Measurements from ENCODE around the gene JPT2. TPM values are rescaled to one million over a fixed set of nuclear protein-coding genes. Genes with fewer than 3 reads are reported as not detected.

Gene JPT2
- total RNA-seq, 6 experiments from 2014 or later, result 71.7 to 92.9 (median 80.8) TPM

DNA sequence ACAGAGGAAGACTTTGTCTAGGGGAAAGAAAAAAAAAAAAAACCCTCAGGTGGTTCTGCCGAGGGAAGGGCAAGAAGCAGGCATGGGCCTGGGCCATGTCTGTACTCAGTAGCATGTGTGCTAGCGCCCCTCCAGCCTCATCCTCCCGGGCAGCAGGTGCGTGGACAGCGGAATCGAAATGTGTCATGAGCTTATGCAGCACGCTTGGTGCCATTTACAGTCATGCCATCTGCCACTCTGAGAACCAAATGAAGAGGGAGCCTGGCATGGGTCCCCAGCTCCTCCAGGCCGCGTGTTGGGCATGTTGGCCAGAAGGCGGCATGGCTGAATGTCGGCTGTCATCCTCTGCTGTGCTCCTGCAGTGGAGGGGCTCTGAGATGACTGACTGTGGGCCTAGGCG, 34.6 kb upstream of the JPT2 start:
- H3K36me3 Mint-ChIP-seq (ENCODE audit: low read depth), result peaks cover 48% of the 10 kb centered on the region
- H3K9me3 Mint-ChIP-seq, result no peaks in the 10 kb centered on the region
- no peak for DNase-seq
- H3K4me1 Mint-ChIP-seq (ENCODE audit: low read depth), result peaks cover 18% of the 10 kb centered on the region
- H3K27me3 Mint-ChIP-seq (ENCODE audit: insufficient read depth), result peaks cover 4% of the 10 kb centered on the region; the same call in 1 of the 2 replicates
- no peak overlapping the region for H3K27ac Mint-ChIP-seq
- no peak for TF ChIP-seq CTCF (IDR thresholded peaks at IDR 0.05)
- no peak overlapping the region for H3K4me3 Mint-ChIP-seq

- peaks cover 10% of the 10 kb centered on the region for H3K27me3 Mint-ChIP-seq (ENCODE audit: insufficient read depth)
- TF ChIP-seq CTCF (IDR thresholded peaks at IDR 0.05), result no peak
- peak overlapping the region; percentile 22; the same call in 1 of the 2 replicates for H3K4me3 Mint-ChIP-seq
- H3K36me3 Mint-ChIP-seq (ENCODE audit: low read depth), result peaks cover 43% of the 10 kb centered on the region
- peak; percentile 44 for DNase-seq
- H3K9me3 Mint-ChIP-seq, result peaks cover 5% of the 10 kb centered on the region
- H3K4me1 Mint-ChIP-seq (ENCODE audit: low read depth), result peaks cover 18% of the 10 kb centered on the region
- peak overlapping the region; percentile 5 for H3K27ac Mint-ChIP-seq
Observed at GRCh38 chr16:1645914-1646525, 32.1 kb upstream of the JPT2 start.

DNA sequence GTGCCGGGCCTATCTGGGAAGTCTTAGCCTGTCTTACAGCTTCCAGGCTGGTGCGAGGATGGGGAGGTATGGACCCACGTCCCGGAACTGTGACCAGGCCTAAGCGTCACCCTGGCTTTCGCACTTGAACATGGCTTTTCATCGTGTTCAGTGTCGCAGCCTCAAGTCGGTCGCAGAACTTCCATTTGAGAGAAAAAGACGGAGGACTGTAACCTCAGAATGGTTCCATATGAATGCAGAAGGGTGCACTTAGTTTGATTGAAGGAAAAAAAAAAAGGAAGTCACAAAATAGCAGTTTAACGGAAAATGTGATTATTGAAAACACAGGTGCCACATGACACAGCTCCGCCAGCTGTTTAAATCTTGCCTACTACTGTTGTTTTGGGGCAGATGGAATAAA, 30.2 kb upstream of the JPT2 start:
- DNase-seq, result no peak
- Mint-ChIP-seq H3K27me3 (ENCODE audit: insufficient read depth) (peaks cover 17% of the 10 kb centered on the region), H3K4me3 (no peak overlapping the region), H3K4me1 (ENCODE audit: low read depth) (peaks cover 18% of the 10 kb centered on the region), H3K27ac (no peak overlapping the region), H3K9me3 (peaks cover 14% of the 10 kb centered on the region), H3K36me3 (ENCODE audit: low read depth) (peaks cover 47% of the 10 kb centered on the region)
- TF ChIP-seq CTCF (IDR thresholded peaks at IDR 0.05), result no peak

DNA sequence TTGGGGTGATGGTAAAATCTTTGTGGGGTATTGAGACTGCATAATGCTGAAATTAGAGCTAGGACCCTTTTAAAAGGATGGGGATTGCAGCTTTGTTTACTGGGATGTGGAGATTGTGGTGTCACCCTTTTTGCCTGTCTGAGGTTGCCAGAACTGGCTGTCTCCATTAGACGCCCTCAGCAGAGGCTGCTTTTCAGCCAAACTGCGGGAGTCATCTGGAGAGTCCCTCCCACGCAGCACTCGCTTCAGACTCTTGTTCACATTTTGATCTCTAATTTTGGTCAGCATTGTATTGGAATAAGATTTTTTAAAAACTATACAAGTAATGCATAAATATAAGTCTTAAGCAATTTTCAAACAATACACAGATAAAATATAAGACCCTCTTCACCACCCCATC, 27.9 kb upstream of the JPT2 start:
- DNase-seq, result no peak
- Mint-ChIP-seq H3K27ac (no peak overlapping the region), H3K9me3 (peaks cover 14% of the 10 kb centered on the region), H3K4me1 (ENCODE audit: low read depth) (peaks cover 18% of the 10 kb centered on the region), H3K27me3 (ENCODE audit: insufficient read depth) (peaks cover 15% of the 10 kb centered on the region), H3K36me3 (ENCODE audit: low read depth) (peaks cover 44% of the 10 kb centered on the region), H3K4me3 (no peak overlapping the region)
- TF ChIP-seq CTCF (IDR thresholded peaks at IDR 0.05), result no peak

- Mint-ChIP-seq H3K9me3 (peaks cover 14% of the 10 kb centered on the region), H3K4me1 (ENCODE audit: low read depth) (peaks cover 6% of the 10 kb centered on the region), H3K27ac (peak overlapping the region; percentile 33), H3K36me3 (ENCODE audit: low read depth) (peaks cover 40% of the 10 kb centered on the region), H3K4me3 (peak overlapping the region; percentile 33; the same call in 1 of the 2 replicates), H3K27me3 (ENCODE audit: insufficient read depth) (peaks cover 15% of the 10 kb centered on the region)
- no peak for TF ChIP-seq CTCF (IDR thresholded peaks at IDR 0.05)
- peak; percentile 3 for DNase-seq
Observed at GRCh38 chr16:1651094-1651973, 26.7 kb upstream of the JPT2 start.
